HG03571 (cell line): ENCODE data around the gene CCDC32.

Experiments used
- ATAC-seq: cut with Tn5 transposase; IDR thresholded peaks from one replicate; pipeline ENCODE4 v1.9.1; 2021; ENCODE audit not compliant: unreplicated experiment

CCDC32 gene

DNA sequence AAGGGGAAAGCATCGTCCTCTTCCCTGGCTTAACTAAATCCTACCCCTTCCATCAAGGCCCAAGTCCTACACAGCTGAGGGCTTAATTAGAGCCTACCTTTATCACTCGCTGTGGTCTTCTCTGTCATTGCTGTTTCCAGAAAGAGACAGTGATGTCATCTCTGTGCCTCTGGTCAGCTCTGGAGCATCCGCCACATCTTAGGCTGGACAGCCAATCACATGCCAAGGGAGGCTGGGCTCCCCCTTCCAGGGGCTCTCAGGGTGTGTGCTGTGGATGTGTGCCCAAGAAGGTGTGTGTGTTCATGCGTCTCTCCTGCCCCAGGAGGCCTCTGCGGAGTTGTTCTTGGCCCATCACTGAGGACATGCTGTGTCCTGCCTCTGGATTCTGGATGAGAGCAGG lies 51.2 kb downstream of the CCDC32 start:
- no peak for ATAC-seq

DNA sequence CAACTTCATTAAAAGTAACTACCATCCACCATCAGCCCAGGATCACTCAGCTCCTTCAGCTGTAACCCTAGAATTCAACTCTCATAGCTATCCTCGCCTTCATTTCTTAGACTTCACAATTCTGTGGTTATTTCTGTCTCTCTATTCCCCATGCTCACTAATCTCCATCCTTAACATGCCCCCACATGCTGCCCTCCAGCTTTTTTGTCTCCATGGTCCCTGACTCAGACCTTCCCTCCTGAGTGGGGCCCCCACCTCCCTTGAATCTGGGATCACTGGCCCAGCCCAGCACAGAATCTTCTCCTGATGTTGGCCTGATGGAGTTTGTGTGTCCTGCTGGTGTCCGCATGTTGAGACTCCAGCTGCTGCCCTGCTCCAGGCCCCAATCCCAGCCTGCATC lies 52.4 kb downstream of the CCDC32 start:
- no peak for ATAC-seq

DNA sequence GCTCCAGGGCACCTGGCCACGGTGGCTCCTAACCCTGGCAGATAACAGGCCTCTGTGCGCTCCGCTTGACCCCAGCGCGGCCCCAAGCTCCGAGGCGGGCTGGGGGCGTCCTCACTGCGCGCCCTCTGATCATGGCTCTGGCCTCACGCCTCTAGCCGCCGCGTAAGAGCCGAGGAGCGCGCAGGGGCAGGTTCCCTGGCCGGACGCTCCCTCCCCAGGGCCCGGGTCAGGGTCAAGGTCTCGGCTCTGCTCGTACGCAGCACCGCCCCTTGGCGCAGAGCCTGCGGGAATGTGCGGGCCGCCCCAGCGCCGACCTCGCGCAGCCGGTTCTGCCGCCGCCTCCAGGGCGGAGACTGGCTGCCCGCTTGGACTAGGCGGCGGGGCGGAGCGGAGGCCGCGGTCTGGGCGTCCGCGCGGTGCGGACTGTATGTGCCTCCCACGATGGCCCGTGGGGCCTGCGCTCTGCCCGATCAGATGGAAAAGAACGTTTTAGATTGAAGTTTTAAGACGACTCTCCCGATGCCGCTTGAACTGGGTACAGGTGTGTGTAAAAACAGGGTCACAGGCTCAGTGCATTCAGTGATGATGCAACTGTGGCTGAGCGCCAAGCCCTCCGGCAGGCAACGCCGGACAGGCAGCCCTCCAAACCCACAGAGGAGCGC lies 53.2 kb downstream of the CCDC32 start:
- ATAC-seq, result peak; percentile 32

DNA sequence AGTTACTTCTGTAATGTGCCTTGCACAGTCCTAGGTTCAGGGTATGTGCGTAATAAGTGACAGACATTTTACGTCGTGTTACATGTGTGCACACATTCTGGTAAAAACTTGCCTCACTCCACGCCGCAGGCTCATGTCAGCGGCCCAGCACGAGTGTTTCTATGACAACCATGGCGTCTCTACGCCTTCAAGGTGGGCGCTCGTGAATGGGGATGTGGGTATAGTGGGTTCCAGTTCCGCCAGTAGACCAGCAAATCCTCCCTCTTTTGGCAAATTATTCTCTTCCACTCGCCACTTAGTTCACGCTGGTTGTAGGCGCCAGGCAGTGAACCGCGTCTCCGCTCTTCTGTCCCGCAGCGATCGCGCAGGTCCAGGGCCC lies 53.8 kb downstream of the CCDC32 start:
- peak; percentile 70 for ATAC-seq

DNA sequence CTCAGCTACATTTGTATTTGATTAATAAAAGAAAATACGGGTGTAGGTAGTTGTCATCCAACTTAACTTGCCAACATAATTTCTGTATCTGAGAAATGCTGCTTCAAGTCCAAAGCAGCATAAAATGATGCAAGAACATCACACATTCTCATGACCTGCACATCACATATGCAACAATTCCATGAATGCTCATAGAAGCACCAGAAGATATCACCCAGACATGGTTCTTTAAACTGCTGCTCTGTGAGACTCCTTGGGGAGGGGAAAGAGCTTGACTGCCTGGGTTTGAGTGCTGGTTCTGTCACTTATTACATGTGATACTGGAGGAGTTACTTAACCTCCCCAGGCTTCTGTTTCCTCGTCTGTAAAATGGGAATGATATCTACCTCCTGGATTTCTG lies 54.6 kb downstream of the CCDC32 start:
- ATAC-seq, result no peak

DNA sequence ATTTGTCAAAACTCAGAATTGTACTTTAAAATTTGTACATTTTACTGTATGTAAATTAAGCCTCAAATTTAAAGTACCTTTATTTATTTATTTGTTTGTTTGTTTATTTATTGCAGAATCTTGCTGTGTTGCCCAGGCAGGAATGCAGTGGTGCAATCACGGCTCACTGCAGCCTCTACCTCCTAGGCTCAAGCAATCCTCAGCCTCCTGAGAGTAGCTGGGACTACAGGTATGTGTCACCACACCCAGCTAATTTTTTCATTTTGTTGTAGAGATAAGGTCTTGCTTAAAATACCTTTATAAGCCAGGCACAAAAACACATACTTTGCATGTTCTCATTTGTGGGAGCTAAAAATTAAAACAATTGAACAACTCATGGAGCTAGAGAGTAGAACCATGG lies 56.6 kb downstream of the CCDC32 start:
- ATAC-seq, result no peak

DNA sequence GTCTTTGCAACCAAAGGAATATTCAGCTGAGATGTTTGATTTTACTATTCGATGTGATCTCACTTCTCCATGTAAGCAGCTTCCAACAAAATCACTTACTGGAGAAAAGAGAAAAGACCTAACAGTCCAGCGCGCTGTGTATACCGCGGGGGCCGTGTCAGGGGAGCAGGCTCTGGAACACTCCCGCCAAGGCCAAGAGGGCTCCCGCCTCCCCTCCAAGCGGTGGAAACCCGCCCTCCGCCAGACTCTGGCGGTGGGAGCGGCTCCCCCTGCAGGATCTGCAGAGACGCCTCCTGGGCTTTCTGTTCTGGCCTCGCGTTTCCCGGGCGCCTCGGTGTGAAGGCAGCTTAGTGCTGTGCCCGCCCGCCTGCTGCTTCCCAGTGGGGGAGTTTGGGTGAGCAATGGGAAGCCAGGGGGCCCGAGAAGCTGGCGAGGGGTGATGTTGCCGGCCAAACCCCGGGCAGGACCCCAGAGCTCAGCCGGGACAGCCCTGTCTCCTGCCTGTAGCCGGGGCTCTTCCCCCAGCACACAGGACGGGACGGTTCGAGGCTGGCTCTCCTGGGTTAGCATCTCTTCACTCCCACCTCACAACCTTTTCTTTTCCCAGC lies 57.8 kb downstream of the CCDC32 start:
- ATAC-seq, result no peak
